Measurements from ENCODE around the gene RPL5.

RPL5 gene

DNA sequence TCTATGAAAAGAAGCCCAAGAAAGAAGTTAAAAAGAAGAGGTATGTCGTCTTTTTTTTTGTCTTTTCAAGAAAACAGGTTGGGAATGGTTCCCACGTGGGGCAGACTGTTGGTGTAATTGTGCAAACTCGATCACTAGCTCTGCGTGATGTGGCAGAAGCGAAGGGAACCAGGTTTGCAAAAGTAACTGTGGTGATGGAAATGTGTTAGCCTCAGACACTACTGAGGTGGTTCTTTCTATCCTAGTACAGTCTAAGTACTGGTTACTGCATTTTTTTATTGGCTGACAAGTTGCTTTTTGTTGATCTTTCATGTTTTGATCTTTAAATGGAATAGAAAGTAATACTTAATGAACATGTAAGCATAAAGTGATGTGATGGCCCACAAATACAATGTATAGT, 8.8 kb downstream of the RPL5 start:
- no peak for DNase-seq (ENCODE audit: extremely low spot score)
- ChIA-PET POLR2A (no interaction called here), CTCF (interaction anchor here (0.8 to 4.4 kb wide), 4 partner anchors 8 to 23 kb away, joined by 3 to 21 read pairs (median 4); partner anchors contain the start of gene RPL5)
- no peak for TF ChIP-seq CTCF (IDR thresholded peaks at IDR 0.05; ENCODE audit: control extremely low read depth, extremely low read depth, low read depth, missing control alignments)

DNA sequence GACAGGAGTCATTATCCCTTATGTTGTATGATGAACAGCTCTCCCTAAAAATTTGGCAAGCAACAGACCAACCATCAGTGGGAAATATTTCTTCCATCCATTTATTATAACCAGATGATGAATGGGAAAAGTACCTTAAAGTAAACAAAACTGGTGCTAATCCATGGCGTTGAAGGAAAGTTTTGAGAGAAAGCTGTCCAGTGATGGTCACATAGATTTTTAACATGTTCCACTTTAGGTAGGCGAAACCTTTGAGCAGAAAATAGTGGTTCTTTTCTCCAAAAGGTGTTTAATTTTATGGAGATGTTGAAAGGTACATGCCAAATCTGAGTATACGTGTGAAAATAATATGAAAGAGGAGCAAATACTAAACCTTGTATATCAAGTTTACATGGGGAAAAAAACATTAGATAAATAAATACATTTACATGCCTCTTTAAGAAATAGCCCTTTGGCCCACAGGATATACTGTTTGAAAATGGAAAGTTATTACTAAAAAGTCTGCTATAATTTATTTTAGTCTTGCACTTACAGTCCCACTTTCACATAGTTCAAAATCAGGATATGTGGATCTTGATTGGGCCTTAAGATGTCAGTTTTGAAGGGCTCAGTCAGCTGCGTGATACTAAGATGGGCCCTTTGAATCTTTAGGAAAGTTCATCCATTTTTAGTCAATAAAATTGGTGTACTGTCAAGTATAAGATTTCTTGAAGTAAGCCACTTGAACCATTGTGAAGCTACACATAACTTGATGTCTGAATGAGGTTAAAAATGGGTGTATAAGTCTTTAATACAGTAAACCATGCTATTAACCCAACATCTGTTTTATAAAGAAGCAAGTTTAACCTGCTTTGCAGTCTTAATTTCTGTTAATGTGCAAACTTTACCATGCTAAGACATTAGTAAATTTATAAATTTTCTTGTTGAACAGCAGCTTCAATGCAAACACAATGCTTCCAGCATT, 10.5 kb downstream of the RPL5 start:
- DNase-seq (ENCODE audit: extremely low spot score) = no peak
- no peak for TF ChIP-seq CTCF (IDR thresholded peaks at IDR 0.05; ENCODE audit: control extremely low read depth, extremely low read depth, low read depth, missing control alignments)
- CTCF ChIA-PET = interaction anchor here (1.0 to 4.4 kb wide), 5 partner anchors 9 to 152 kb away, joined by 3 to 21 read pairs (median 14); partner anchors contain the start of gene RPL5
- POLR2A ChIA-PET = interaction anchor here (0.6 to 1.1 kb wide), 2 partner anchors 11 to 120 kb away, joined by 4 to 9 read pairs; partner anchors contain the start of gene RPL5

DNA sequence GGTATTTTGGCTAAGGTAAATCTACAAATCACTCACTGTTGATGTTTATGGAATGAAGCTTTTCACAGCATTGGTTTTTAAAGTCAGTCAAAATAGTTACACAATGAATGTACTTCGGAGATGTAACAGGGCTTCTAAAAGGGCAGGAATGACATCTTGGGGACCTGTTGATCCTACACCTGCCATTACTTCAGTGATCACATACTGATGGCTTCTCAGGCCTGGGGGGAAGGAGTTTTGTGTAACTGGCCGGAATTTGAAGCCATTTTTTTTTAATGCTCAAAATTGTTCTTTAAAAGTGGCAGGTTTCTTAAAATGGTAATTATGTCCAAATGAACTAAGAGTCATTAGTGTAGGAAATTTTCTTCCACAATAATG, 11.2 kb downstream of the RPL5 start:
- CTCF ChIA-PET = interaction anchor here (2.4 to 4.4 kb wide), 3 partner anchors 11 to 151 kb away, joined by 14 to 21 read pairs (median 15); partner anchors contain the start of gene RPL5
- DNase-seq (ENCODE audit: extremely low spot score) = no peak
- no peak for TF ChIP-seq CTCF (IDR thresholded peaks at IDR 0.05; ENCODE audit: control extremely low read depth, extremely low read depth, low read depth, missing control alignments)
- POLR2A ChIA-PET = interaction anchor here (1.1 kb wide), 1 partner anchor 11 kb away, joined by 4 read pairs; the partner anchor contains the start of gene RPL5

DNA sequence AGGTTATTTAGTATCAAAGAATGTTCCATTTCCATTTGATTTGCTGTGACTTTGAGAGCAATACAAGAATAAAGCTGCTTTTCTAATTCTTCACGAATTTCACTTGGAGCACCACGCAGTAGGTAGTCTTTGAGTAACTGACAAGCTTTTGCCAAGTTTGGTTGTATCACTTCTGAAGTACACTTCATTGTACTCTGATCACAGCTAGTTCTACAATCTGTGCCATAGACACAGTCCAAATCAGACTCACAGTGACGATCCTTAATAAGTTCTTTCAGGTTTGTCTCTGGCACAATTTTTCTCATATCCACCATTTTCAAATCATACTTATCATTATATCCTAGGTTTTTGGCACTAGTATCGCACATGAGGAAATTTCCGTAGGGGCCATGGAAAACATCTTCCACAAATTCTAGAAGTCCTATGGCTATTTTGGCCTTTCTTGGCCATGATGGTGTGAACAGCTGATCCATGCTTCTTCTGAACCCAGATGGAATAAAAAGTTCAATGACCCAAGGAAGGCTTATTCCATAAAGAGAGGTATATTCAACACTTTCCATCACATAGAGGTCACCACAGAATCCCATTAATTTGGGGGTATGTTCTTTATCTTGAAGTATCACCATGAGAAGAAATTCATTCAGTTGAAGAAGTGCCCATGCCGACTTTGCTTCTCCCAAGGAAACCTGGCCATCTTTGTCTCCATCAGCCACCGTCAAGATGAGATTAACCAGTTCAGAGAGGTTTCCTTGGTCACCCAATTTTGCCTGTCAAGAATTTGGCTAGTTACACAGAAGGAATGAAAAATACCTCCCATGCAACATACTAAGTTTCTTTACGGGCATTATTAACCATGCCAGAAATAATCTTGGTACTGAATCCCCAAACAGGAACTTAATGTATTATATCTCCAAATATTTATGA, 11.9 kb downstream of the RPL5 start:
- CTCF ChIA-PET = interaction anchor here (2.4 to 4.4 kb wide), 3 partner anchors 12 to 150 kb away, joined by 14 to 21 read pairs (median 15); partner anchors contain the start of gene RPL5

DNA sequence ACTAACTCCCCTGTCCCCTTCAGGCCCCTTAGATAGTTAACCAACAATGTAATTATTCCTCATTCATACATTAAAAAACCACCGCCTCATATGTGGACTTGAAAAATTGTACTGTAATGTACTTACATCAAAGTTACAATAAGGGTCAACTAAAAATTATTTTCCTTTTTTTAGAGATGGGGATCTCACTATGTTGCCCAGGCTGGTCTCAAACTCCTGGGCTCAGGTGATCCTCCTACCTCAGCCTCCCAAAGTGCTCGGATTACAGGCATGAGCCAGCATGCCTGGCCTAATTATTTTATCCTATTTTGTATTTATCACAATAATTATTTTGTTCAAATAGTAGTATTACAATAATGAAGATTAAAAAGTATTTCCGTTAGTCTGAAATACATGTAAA, 12.6 kb downstream of the RPL5 start:
- CTCF ChIA-PET = interaction anchor here (1.7 kb wide), 1 partner anchor 149 kb away, joined by 4 read pairs; no protein-coding TSS in a partner anchor
- POLR2A ChIA-PET = no interaction called here

More for the DNA sequence above, 11.9 kb downstream of the RPL5 start:
- POLR2A ChIA-PET = interaction anchor here (1.1 kb wide), 1 partner anchor 12 kb away, joined by 4 read pairs; the partner anchor contains the start of gene RPL5
- no peak for DNase-seq (ENCODE audit: extremely low spot score)
- TF ChIP-seq CTCF (IDR thresholded peaks at IDR 0.05; ENCODE audit: control extremely low read depth, extremely low read depth, low read depth, missing control alignments) = no peak

More for the DNA sequence above, 12.6 kb downstream of the RPL5 start:
- no peak for DNase-seq (ENCODE audit: extremely low spot score)
- no peak for TF ChIP-seq CTCF (IDR thresholded peaks at IDR 0.05; ENCODE audit: control extremely low read depth, extremely low read depth, low read depth, missing control alignments)

All from GM10248 (cell line).